ENCODE results near the gene ABRAXAS1. TPM values are rescaled to one million over a fixed set of nuclear protein-coding genes. Genes with fewer than 3 reads are reported as not detected.

ABRAXAS1 gene
- total and polyA plus RNA-seq, 4 donors = 0.96 to 7.8 (median 1.3) TPM

DNA sequence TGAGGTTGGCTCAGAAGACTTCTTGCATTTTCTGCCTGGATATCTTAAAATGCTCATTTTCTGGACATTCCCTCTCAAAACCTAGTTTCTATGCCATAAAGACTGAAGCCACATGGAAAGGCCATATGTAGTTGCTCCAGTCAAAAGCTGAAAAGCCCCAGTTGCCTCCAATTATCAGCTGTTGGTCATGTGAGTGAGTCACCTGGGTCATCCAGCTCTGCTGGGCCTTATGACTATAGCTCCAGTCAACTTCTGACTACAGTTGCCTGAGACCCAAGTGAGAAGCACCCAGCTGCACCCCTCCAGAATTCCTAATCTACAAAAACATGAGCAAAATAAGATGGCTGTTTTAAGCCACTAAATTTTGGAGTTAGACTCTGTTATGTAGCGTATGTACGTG is 71.2 kb downstream of the ABRAXAS1 start:
- Histone ChIP-seq H3K4me3 (ENCODE audit: low read depth in 1 of 3, low read length in 3 of 3) (no peak overlapping the region), H3K4me1 (ENCODE audit: control insufficient read depth in 4 of 4, insufficient read depth in 4 of 4, low read length in 3 of 4) (no peaks in the 10 kb centered on the region), H3K36me3 (ENCODE audit: control insufficient read depth in 4 of 4, insufficient read depth in 3 of 4, low read depth in 1 of 4, low read length in 3 of 4) (peaks cover 8 to 32% (median 28%) of the 10 kb centered on the region in 4 donors), H3K9ac (ENCODE audit: low read depth in 1 of 2, low read length in 2 of 2) (no peak overlapping the region), H3K27ac (ENCODE audit: low read depth in 1 of 2, low read length in 2 of 2) (no peak overlapping the region), H3K9me3 (ENCODE audit: control insufficient read depth in 4 of 4, low read length in 3 of 4) (no peaks in the 10 kb centered on the region), H3K27me3 (ENCODE audit: control insufficient read depth in 4 of 4, insufficient read depth in 4 of 4, low read length in 3 of 4) (no peaks in the 10 kb centered on the region)
- no peak for DNase-seq (ENCODE audit: low spot score)
- TF ChIP-seq GABPA (IDR thresholded peaks at IDR 0.05 in 1 of 2, conservative IDR thresholded peaks at IDR 0.05 in 1 of 2) (no peak), YY1 (IDR thresholded peaks at IDR 0.05) (no peak), JUND (IDR thresholded peaks at IDR 0.05) (no peak), EGR1 (IDR thresholded peaks at IDR 0.05; ENCODE audit: low read depth in 2 of 2) (no peak), FOXA2 (IDR thresholded peaks at IDR 0.05) (no peak)
- TF ChIP-seq, protein P1, sequence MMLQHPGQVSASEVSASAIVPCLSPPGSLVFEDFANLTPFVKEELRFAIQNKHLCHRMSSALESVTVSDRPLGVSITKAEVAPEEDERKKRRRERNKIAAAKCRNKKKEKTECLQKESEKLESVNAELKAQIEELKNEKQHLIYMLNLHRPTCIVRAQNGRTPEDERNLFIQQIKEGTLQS (IDR thresholded peaks at IDR 0.05) = no peak
- TF ChIP-seq, protein P2, sequence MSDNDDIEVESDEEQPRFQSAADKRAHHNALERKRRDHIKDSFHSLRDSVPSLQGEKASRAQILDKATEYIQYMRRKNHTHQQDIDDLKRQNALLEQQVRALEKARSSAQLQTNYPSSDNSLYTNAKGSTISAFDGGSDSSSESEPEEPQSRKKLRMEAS (IDR thresholded peaks at IDR 0.05) = no peak
- WGBS = 99% methylated on average over 2 of the region's 2 CpGs

Other genes starting within 250 kb of the ABRAXAS1 start
- 10 to 100 TPM in 1 of 2 donors, 1 to 10 TPM in 1; 8.6 to 13.6 TPM for gene COQ2, start 200.3 kb downstream of the ABRAXAS1 start, total RNA-seq
- 10 to 100 TPM in 1 of 2 donors, 1 to 10 TPM in 1; 10.0 to 11.6 TPM for gene COQ2, start 200.3 kb downstream of the ABRAXAS1 start, polyA plus RNA-seq
- gene HPSE, start 150.3 kb downstream of the ABRAXAS1 start, total RNA-seq = 1 to 10 TPM; 1.0 to 4.7 TPM
- gene HPSE, start 150.3 kb downstream of the ABRAXAS1 start, polyA plus RNA-seq = 1 to 10 TPM in 1 of 2 donors, under 1 TPM in 1; 0.43 to 1.0 TPM
- gene HELQ, start 29.3 kb downstream of the ABRAXAS1 start, total RNA-seq = 10 to 100 TPM in 1 of 2 donors, 1 to 10 TPM in 1; 7.6 to 10.0 TPM
- gene HELQ, start 29.3 kb downstream of the ABRAXAS1 start, polyA plus RNA-seq = 1 to 10 TPM; 5.8 TPM
- gene MRPS18C, start 29.0 kb downstream of the ABRAXAS1 start, total RNA-seq = 10 to 100 TPM; 12.2 to 20.7 TPM
- gene MRPS18C, start 29.0 kb downstream of the ABRAXAS1 start, polyA plus RNA-seq = 10 to 100 TPM; 13.4 to 97.3 TPM
- 1 to 10 TPM; 1.8 to 5.3 TPM for gene GPAT3, start 51.0 kb upstream of the ABRAXAS1 start, total RNA-seq
- 1 to 10 TPM; 3.8 to 6.2 TPM for gene GPAT3, start 51.0 kb upstream of the ABRAXAS1 start, polyA plus RNA-seq